Fibroblast of lung (primary cell): ENCODE results near the gene ARRB1. TPM values are rescaled to one million over a fixed set of nuclear protein-coding genes. Genes with fewer than 3 reads are reported as not detected.

Experiments used
- DNase-seq, 2 donors: peaks; one replicate each; pipeline versions ENCODE4 v3.0.0 to v3.0.0-alpha.2; 2010; ENCODE audit warnings: low read depth in 2 of 2
- H2AFZ ChIP-seq: 2 replicates; pipeline ENCODE4 v1.5.1; 2012; ENCODE audit warnings: low read length, control low read depth, inconsistent platforms
- H3K27ac ChIP-seq: 2 replicates; pipeline ENCODE4 v1.5.1; 2011; ENCODE audit warnings: low read length, control low read depth; ENCODE audit not compliant: insufficient read depth
- H3K27me3 ChIP-seq: 2 replicates; pipeline ENCODE4 v1.5.1; 2011; ENCODE audit warnings: mild to moderate bottlenecking, low read length; ENCODE audit not compliant: control insufficient read depth, insufficient read depth
- H3K36me3 ChIP-seq: 2 replicates; pipeline ENCODE4 v1.5.1; 2011; ENCODE audit warnings: low read length; ENCODE audit not compliant: control insufficient read depth, insufficient read depth
- H3K4me1 ChIP-seq: 2 replicates; pipeline ENCODE4 v1.5.1; 2011; ENCODE audit warnings: low read length; ENCODE audit not compliant: control insufficient read depth, insufficient read depth; ENCODE audit errors: extremely low read depth
- H3K4me2 ChIP-seq: 2 replicates; pipeline ENCODE4 v1.5.1; 2011; ENCODE audit warnings: low read length, control low read depth; ENCODE audit not compliant: insufficient read depth; ENCODE audit errors: extremely low read depth
- H3K4me3 ChIP-seq, 4 experiments: fragments of 200-600 bp in 1 of 4; sonication (generic) in 1 of 4; replicated peaks in 1 of 4; 2 replicates each; pipeline ENCODE4 v1.5.1; 2011 to 2016; ENCODE audit warnings: low read length in 4 of 4, low read depth in 3 of 4, mild to moderate bottlenecking in 3 of 4, control low read depth in 2 of 4, inconsistent platforms in 1 of 4, mixed read lengths in 1 of 4; ENCODE audit not compliant: insufficient read depth in 1 of 4; ENCODE audit errors: control extremely low read depth in 1 of 4
- H3K79me2 ChIP-seq: 2 replicates; pipeline ENCODE4 v1.5.1; 2012; ENCODE audit warnings: mild to moderate bottlenecking, low read length, inconsistent platforms; ENCODE audit not compliant: control insufficient read depth, insufficient read depth
- H3K9ac ChIP-seq: 2 replicates; pipeline ENCODE4 v1.5.1; 2011; ENCODE audit warnings: mild to moderate bottlenecking, low read length, control low read depth; ENCODE audit not compliant: insufficient read depth
- H3K9me3 ChIP-seq: 2 replicates; pipeline ENCODE4 v1.5.1; 2012; ENCODE audit warnings: low read depth, low read length; ENCODE audit not compliant: control insufficient read depth, insufficient read depth
- H4K20me1 ChIP-seq: 2 replicates; pipeline ENCODE4 v1.5.1; 2011; ENCODE audit warnings: low read length; ENCODE audit not compliant: control insufficient read depth, insufficient read depth; ENCODE audit errors: extremely low read depth
- CTCF ChIP-seq, 2 donors: IDR thresholded peaks in 1 of 2; conservative IDR thresholded peaks in 1 of 2; 1 replicate in 1 of 2; 2 replicates in 1 of 2; pipeline ENCODE4 v1.5.1; 2011 to 2012; ENCODE audit warnings: low read length in 2 of 2, control low read depth in 1 of 2, inconsistent platforms in 1 of 2, low read depth in 1 of 2, mild to moderate bottlenecking in 1 of 2
- EZH2 ChIP-seq: IDR thresholded peaks from 2 replicates; pipeline ENCODE4 v1.5.1; 2012; ENCODE audit warnings: low read length, control low read depth, mild to moderate bottlenecking; ENCODE audit errors: missing control alignments
- polyA plus RNA-seq, 2 donors: library from polyadenylated mRNA; depleted of rRNA in 1 of 2; stranded (reverse) in 1 of 2; unstranded in 1 of 2; fragments of >200 nt; gene quantifications; 2 replicates each; pipeline ENCODE4 v1.2.1, GENCODE V29; 2011 to 2012; ENCODE audit warnings: missing spikeins in 1 of 2
- total RNA-seq: library from RNA; depleted of rRNA; stranded (reverse); fragments of >200 nt; gene quantifications from 2 replicates; pipeline ENCODE4 v1.2.1, GENCODE V29; 2014

The ARRB1 gene
- total and polyA plus RNA-seq, 2 donors (not counting 1 experiment from before 2014, with no cell fraction given), result 4.3 to 18.9 TPM

- H3K79me2 ChIP-seq, result no peaks in the 10 kb centered on the region
- no peak overlapping the region for H3K4me2 ChIP-seq
- TF ChIP-seq EZH2, result no peak
- no peaks in the 10 kb centered on the region for H3K27me3 ChIP-seq
- peak in 1 of 2 donors; percentile 75 for DNase-seq
- no peaks in the 10 kb centered on the region for H4K20me1 ChIP-seq
- H3K9me3 ChIP-seq, result no peaks in the 10 kb centered on the region
- no peak overlapping the region for H3K27ac ChIP-seq
- no peaks in the 10 kb centered on the region for H3K36me3 ChIP-seq
- H3K9ac ChIP-seq, result no peak overlapping the region
- H2AFZ ChIP-seq, result no peak overlapping the region
- H3K4me1 ChIP-seq, result peaks cover 2% of the 10 kb centered on the region
- H3K4me3 ChIP-seq, result no peak overlapping the region
These were observed 35.6 kb upstream of the ARRB1 start for GRCh38 chr11:75386942-75387630.

- peak; percentile 30 to 66 for DNase-seq
- Histone ChIP-seq H2AFZ (peak overlapping the region; percentile 46), H3K36me3 (no peaks in the 10 kb centered on the region), H3K9ac (no peak overlapping the region), H3K79me2 (no peaks in the 10 kb centered on the region), H3K4me2 (peak overlapping the region; percentile 71), H3K27ac (no peak overlapping the region), H4K20me1 (no peaks in the 10 kb centered on the region), H3K4me1 (peaks cover 2% of the 10 kb centered on the region), H3K4me3 (no peak overlapping the region), H3K27me3 (no peaks in the 10 kb centered on the region), H3K9me3 (no peaks in the 10 kb centered on the region)
- TF ChIP-seq CTCF (conservative IDR thresholded peaks at IDR 0.05 in 1 of 2, IDR thresholded peaks at IDR 0.05 in 1 of 2; ENCODE audit: low read depth in 1 of 2, low read length in 2 of 2) (peak; percentile 96 to 97), EZH2 (no peak)
These were observed 33.1 kb upstream of the ARRB1 start for GRCh38 chr11:75384438-75385080.

- Histone ChIP-seq H2AFZ (no peak overlapping the region), H3K36me3 (no peaks in the 10 kb centered on the region), H3K79me2 (no peaks in the 10 kb centered on the region), H3K4me2 (no peak overlapping the region), H3K4me1 (no peaks in the 10 kb centered on the region), H3K27me3 (no peaks in the 10 kb centered on the region), H3K27ac (no peak overlapping the region), H3K4me3 (no peak overlapping the region), H4K20me1 (no peaks in the 10 kb centered on the region), H3K9me3 (no peaks in the 10 kb centered on the region), H3K9ac (no peak overlapping the region)
- no peak for TF ChIP-seq EZH2
- TF ChIP-seq CTCF (conservative IDR thresholded peaks at IDR 0.05 in 1 of 2, IDR thresholded peaks at IDR 0.05 in 1 of 2; ENCODE audit: low read depth in 1 of 2, low read length in 2 of 2), result no peak
- no peak for DNase-seq
These were observed 31.8 kb upstream of the ARRB1 start for GRCh38 chr11:75383246-75383645.
